GM21447 (cell line): ENCODE data around the gene FASN.

ENCODE experiments used
- ATAC-seq: cut with Tn5 transposase; IDR thresholded peaks from one replicate; pipeline ENCODE4 v1.9.1; 2021; ENCODE audit not compliant: unreplicated experiment

Gene FASN

GRCh38 chr17:82078433-82078832, 19.6 kb downstream of the FASN start:
- ATAC-seq: no peak

GRCh38 chr17:82077617-82078358, 20.2 kb downstream of the FASN start:
- ATAC-seq: no peak

GRCh38 chr17:82076785-82077591, 21.0 kb downstream of the FASN start:
- ATAC-seq: no peak

- ATAC-seq: no peak
Measured at GRCh38 chr17:82076018-82076784, 21.8 kb downstream of the FASN start.

GRCh38 chr17:82073446-82073845, 24.6 kb downstream of the FASN start:
- no peak for ATAC-seq

- ATAC-seq: no peak
Measured at GRCh38 chr17:82072827-82073226, 25.2 kb downstream of the FASN start.

- ATAC-seq: no peak
Measured at GRCh38 chr17:82070611-82071010, 27.4 kb downstream of the FASN start.

- no peak for ATAC-seq
Measured at GRCh38 chr17:82065638-82066303, 32.3 kb downstream of the FASN start, which contains the start of gene DUS1L. TSS of gene DUS1L (minus strand) at chr17:82065804. CDS start at chr17:82065059, 745 bp downstream.

GRCh38 chr17:82065193-82065637, 32.8 kb downstream of the FASN start:
- ATAC-seq: no peak

- ATAC-seq: no peak
Measured at GRCh38 chr17:82064433-82065192, 33.4 kb downstream of the FASN start.

GRCh38 chr17:82063424-82064415, 34.3 kb downstream of the FASN start:
- ATAC-seq: no peak

GRCh38 chr17:82062984-82063368, 35.1 kb downstream of the FASN start:
- no peak for ATAC-seq

- no peak for ATAC-seq
Measured at GRCh38 chr17:82062076-82062983, 35.7 kb downstream of the FASN start.

GRCh38 chr17:82061047-82061925, 36.8 kb downstream of the FASN start:
- ATAC-seq: no peak

- no peak for ATAC-seq
Measured at GRCh38 chr17:82060614-82061013, 37.4 kb downstream of the FASN start.

GRCh38 chr17:82060001-82060380, 38.0 kb downstream of the FASN start:
- ATAC-seq: no peak
